NCI-H2029 treated with DMSO at 0.1 percent for 48 hours (cell line): ENCODE data around the gene ZNF575.

Experiments
- DNase-seq: peaks from one replicate; lab custom pipeline; 2025; lab: John Stamatoyannopoulos, UW

Gene ZNF575

GRCh38 chr19:43532962-43533545 lies at the start of gene ZNF575:
TSS of gene ZNF575 (plus strand) at chr19:43533188. CDS start at chr19:43534423, 1,235 bp downstream.
- DNase-seq = peak; percentile 77

- DNase-seq = no peak
Measured at GRCh38 chr19:43483281-43483680, 49.7 kb upstream of the ZNF575 start.

GRCh38 chr19:43485951-43486350 lies 47.0 kb upstream of the ZNF575 start:
- no peak for DNase-seq

GRCh38 chr19:43486412-43486811 lies 46.6 kb upstream of the ZNF575 start:
- no peak for DNase-seq

- no peak for DNase-seq
Measured at GRCh38 chr19:43488179-43488578, 44.8 kb upstream of the ZNF575 start.

GRCh38 chr19:43489310-43489709 lies 43.7 kb upstream of the ZNF575 start:
- no peak for DNase-seq

GRCh38 chr19:43489979-43490599 lies 42.9 kb upstream of the ZNF575 start:
- no peak for DNase-seq

GRCh38 chr19:43490759-43491158 lies 42.2 kb upstream of the ZNF575 start:
- no peak for DNase-seq

- no peak for DNase-seq
Measured at GRCh38 chr19:43495082-43495481, 37.9 kb upstream of the ZNF575 start.

- DNase-seq = no peak
Measured at GRCh38 chr19:43496960-43497359, 36.0 kb upstream of the ZNF575 start.

- DNase-seq = no peak
Measured at GRCh38 chr19:43498233-43498842, 34.6 kb upstream of the ZNF575 start.

- DNase-seq = no peak
Measured at GRCh38 chr19:43499042-43499441, 33.9 kb upstream of the ZNF575 start.

GRCh38 chr19:43501661-43502418 lies 31.1 kb upstream of the ZNF575 start:
- no peak for DNase-seq

- DNase-seq = no peak
Measured at GRCh38 chr19:43502419-43502976, 30.5 kb upstream of the ZNF575 start.

- peak; percentile 61 for DNase-seq
Measured at GRCh38 chr19:43503501-43504425, 29.2 kb upstream of the ZNF575 start.

- DNase-seq = peak; percentile 1
Measured at GRCh38 chr19:43504426-43505185, 28.4 kb upstream of the ZNF575 start, which contains the start of gene PHLDB3. TSS of gene PHLDB3 (minus strand) at chr19:43504746. CDS start at chr19:43504118, 628 bp downstream.

GRCh38 chr19:43505186-43505456 lies 27.9 kb upstream of the ZNF575 start:
- DNase-seq = no peak

GRCh38 chr19:43505941-43506340 lies 27.0 kb upstream of the ZNF575 start:
- no peak for DNase-seq

- DNase-seq = no peak
Measured at GRCh38 chr19:43506629-43507028, 26.4 kb upstream of the ZNF575 start.

GRCh38 chr19:43507880-43508279 lies 25.1 kb upstream of the ZNF575 start:
- no peak for DNase-seq

- DNase-seq = no peak
Measured at GRCh38 chr19:43510713-43511112, 22.3 kb upstream of the ZNF575 start.
